Measurements from ENCODE around the gene FAM20C.
"Not testable (repeated sequence)": the region's sequence is repeated elsewhere in the genome, so short reads cannot be mapped to it uniquely, and the experiment has no call there.

The FAM20C gene

DNA sequence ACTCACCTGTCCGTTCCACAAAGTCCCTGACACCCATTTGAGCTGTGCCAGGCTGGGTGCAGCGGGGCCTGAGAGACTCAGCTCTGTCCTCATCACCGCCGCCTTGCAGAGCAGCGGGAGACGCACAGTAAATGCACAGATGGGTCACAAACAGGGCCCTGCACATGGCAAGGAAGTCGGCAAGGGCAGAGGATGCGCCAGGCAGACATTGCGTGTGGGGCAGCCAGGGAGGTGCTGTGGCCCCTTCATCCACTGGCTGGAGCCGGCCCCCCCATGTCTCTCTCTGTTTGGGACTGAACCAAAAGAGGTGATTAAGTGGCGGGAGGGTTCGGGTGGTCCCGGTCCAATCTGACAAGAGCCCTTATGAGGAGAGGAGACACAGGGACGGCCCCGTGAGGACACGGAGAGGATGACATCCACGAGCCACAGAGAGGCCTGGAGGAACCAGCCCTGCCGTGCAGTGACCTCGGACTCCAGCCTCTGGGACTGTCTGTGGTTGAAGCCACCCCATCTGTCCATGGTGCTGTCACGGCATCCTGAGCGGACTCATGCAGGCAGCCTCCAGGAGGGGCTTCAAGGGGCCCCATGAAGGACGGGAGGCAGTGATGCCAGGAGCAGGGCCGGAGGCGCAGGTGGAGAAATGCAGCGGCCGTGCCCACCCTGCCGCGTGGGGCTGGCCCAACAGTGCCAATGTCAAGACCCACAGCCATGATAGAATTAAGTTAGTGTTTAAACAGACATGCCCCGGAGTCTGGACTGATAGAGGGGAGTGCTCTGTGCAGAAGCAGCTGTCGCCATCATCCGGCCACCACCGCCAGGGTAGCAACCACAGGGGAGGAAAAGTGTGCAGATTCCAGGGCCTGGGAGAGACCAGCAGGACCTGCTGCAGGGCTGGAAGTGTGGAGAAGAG is 69.2 kb downstream of the FAM20C start:
- DNase-seq = no peak

DNA sequence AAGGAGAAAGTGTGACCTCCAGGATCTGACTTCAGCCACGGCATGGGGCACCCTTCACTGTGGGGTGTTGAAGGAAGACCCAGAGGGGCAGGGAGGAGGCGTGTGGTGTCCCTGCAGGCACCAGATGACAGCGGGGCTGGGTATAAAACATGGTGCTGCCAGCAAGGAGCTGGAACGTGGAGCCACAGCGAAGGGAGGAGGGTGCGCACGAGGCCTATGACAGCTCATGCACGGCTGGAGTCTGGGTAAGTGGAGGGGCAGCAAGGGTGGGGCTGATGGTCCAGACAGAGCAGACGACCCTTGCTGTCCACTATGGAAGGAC is 69.8 kb downstream of the FAM20C start:
- no peak for DNase-seq

DNA sequence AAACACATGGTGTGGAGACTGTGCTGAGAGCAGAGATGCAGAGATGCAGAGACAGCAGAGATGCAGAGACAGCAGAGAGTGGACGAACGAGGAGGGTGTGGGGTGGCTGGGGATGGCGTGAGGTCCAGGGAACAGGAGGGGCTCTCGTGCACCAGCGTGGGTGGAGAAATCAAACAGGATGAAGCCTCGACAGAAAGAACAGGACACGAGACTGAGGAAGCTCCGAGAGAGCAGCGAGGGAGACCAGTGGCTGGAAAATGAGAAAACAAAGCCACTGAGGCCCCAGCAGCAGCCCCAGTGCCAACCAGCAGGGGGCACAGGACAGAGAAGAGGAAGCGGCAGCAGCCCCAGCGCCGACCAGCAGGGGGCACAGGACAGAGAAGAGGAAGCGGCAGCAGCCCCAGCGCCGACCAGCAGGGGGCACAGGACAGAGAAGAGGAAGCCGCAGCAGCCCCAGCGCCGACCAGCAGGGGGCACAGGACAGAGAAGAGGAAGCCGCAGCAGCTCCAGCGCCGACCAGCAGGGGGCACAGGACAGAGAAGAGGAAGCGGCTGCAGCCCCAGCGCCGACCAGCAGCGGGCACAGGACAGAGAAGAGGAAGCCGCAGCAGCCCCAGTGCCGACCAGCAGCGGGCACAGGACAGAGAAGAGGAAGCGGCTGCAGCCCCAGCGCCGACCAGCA is 70.4 kb downstream of the FAM20C start:
- DNase-seq = not testable (repeated sequence)

DNA sequence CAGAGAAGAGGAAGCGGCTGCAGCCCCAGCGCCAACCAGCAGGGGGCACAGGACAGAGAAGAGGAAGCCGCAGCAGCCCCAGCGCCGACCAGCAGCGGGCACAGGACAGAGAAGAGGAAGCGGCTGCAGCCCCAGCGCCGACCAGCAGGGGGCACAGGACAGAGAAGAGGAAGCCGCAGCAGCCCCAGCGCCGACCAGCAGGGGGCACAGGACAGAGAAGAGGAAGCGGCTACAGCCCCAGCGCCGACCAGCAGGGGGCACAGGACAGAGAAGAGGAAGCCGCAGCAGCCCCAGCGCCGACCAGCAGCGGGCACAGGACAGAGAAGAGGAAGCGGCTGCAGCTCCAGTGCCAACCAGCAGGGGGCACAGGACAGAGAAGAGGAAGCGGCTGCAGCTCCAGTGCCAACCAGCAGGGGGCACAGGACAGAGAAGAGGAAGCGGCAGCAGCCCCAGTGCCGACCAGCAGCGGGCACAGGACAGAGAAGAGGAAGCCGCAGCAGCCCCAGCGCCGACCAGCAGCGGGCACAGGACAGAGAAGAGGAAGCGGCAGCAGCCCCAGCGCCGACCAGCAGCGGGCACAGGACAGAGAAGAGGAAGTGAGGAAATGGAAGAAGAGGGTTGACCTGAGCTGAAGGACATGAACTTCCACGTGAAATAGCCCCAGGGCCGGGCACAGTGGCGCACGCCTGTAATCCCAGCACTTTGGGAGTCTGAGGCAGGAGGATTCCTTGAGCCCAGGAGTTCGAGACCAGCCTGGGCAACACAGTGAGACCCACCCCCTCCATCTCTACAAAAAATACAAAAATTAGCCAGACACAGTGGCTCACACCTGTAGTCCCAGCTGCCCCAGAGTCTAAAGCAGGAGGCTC is 71.3 kb downstream of the FAM20C start:
- DNase-seq = not testable (repeated sequence)

DNA sequence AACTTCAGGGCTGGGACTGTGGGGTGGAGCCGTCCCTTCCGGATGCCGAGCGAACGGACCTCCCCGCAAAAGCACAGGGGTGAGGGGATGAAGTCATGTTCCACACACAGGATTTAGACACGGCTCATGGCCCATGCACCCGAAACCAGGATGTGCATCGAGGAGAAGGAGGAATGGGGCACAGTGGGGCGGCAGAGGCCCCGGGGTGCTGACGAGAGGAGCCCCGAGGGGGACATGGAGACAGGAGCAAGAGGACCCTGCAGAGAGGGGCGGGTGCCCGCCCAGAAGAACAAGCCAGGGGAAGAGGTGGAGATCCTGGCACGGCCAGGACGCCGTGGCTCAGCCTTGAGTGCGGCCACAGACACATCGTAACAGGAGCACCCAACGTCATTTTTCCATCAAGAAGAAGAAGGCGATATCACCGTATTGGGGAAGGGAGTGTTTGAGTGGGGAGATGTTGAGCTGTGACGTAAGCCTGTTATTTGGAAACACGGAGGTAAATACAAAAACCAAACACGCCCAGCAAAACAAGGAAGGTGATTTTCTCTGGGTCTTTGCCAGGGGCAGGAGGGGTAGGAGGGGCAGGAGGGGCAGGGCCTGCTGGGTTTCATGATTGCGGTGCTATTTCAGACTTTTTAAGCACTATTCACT is 72.3 kb downstream of the FAM20C start:
- DNase-seq = no peak

DNA sequence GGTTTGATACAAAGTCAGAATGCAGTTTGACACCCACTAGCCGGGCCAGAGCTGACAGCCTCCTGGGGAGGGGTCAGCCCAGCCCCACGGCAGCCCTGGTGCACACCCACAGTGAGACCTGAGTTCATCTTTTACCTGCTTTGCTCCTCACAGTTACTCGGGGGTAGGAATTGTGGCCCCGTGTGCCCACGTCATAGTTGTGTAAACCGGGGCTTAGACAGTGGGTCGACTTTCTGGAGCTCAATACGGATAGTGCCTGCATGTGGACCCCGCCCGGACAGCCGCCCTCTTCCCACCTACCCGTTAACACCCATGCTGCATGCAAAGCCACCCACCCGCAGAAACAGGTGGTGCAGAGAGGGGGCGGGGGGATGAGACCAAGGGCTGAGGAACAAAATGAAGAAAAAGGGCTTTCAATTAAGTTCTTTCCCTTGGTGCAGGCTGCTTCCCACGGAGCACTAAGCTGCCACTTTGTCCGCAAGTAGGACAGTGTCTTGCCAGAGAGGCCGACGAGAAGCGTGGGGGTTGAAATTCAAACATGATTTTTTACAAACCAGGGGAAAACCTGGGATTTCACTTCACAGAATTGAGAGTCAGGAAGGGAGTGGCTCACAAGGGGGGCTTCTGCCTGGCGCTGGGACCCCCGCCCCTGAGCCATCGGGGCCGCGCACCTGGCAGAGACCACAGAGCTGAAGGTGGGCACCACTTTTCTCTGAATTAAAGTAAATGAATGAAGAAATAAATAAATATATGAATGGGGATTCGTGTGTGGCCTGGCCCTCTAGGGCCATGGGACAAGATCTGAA is 73.0 kb downstream of the FAM20C start:
- DNase-seq = no peak

DNA sequence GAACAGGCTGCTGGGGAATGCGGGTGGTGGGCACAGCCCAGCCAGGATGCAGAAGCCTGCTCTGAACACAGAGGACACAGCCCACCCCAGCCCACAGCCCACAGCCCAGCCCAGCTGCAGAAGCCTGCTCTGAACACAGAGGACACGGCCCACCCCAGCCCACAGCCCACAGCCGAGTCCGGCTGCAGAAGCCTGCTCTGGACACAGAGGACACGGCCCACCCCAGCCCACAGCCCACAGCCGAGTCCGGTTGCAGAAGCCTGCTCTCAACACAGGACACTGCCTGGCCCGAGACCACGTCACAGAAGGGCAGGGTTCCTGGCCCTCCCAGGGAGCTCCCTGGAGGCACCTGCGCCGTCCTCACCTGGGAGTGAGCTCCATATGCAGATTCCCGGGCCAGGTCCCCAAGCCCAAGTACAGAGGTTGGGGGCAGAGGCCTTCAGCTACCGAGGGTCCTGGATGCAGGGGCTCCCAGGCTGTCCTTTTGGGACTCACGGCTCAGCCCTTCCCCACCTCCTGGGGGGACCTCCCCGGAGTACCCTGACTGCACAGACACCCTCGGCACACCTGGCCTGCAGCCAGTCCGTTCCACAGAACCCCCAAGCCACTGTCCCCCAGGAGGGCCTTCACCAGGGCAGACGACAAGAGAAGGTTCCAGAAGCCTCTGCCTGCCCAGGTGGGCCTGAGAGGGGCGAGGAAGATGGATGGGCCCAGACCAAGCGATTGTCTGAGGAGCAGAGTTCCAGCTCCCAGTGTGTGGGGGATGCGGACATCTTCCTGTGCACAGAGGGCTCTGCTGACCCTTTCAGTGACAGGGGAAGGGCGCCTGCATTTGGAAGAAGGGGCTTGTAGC is 73.9 kb downstream of the FAM20C start:
- no peak for DNase-seq

DNA sequence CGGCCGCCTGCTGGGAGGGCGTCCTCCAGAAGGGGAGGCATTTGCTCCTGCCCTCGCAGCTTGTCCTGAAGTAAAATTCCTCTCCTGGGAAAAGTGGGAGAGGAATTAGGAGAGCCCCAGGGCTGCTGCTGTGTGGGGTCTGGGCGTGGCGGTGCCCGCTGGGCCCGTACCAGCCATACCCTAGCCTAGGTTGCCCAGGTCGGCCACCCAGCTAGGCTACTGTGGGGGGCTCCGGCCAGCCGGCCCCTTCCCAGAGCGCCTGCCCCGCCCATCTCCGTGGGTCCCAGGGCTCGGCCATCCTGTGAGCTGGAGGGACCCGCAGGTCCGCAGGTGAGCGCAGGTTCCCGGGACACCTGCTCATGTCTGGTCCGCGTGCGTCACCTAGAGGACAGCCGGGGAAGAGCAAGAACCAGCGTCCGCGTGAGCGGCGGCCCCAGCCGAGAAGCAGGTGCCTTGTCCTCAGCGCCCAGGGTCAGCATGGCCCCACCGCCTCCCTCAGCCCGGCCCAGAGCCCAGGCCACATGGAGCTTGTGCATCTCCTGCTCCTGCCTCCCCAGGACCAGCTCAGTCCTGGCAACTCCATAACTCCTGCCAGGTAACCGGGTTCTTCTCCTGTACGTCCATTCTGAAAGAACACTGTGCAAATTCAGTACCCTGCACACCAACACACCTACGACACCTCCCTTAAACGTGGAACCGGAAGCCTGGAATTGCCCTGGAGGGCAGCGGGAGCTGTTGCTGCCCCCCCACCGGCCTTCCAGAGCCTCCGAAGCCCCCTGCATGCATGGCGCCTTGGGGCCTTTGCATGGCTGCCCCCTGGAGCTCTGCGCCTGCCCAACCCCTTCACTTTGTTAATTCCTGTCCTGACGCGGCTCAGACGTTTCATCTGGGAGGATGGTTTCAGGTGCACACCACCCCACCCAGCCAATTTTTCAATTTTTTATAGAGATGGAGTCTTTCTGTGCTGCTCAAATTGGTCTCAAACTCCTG is 74.8 kb downstream of the FAM20C start:
- no peak for DNase-seq

DNA sequence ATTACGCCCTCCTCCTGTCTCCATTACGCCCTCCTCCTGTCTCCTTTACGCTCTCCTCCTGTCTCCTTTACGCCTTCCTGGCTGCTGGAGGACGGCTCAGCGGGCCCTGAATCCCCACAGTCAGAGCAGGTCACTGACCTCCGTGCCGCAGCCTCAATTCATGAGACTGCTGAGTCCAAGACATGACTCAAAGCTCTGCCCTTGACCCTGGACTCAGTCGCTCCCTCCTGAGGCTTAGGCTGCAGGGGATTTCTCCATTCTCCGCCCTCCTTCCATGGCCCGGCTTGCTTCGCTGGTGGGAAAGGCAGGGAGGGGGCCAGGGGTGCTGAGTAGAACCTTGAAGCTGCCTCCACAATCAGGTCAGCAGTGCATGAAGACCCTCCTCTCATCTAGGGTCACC is 76.6 kb downstream of the FAM20C start:
- no peak for DNase-seq

DNA sequence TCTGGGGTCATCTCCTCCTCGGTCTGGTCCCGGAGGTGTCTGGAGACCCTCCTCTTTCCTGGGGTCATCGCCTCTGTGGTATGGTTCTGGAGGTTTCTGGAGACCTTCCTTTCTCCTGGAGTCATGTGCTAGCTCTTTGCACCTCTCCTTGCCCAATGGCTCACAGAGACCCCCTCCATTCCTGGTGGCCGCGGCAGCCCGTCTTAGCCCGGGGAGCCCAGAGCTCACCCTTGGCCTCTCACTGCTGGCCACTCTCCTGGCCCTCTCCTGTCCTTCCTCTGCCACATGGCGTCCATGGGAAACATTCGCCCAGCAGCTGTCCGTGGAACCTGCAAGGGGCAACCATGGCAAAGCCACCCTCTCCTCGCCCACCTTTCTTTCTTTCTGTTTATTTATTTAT is 77.3 kb downstream of the FAM20C start:
- DNase-seq = no peak

DNA sequence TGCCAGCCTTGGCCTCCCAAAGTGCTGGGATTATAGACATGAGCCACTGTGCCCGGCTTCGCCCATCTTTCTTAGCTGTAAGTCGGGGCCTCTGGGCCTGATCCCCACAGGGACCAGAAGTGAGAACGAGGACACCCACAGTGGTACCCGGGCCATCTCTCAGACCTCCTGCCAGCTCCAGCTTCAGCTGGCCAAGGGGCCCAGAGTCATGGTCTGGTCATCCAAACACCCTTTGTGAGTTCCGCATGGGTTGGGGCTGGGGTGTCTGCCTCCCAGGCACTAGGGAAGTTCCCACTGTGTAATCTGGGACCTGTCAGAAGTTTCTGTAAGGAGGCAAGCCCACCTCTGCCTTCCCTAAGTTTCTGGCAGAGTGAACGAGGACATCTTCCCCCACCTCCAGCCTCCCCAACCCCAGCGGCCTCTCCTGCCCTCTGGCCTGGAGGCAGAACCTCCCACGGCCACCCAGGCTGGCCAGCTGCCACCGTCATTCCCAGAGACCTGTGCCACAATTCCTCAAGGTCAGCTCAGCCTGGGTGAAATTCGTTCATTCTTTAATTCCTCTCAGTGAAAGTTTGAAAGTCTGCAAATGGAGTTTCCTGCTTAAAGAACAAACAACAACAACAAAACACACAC is 78.1 kb downstream of the FAM20C start:
- DNase-seq = no peak

DNA sequence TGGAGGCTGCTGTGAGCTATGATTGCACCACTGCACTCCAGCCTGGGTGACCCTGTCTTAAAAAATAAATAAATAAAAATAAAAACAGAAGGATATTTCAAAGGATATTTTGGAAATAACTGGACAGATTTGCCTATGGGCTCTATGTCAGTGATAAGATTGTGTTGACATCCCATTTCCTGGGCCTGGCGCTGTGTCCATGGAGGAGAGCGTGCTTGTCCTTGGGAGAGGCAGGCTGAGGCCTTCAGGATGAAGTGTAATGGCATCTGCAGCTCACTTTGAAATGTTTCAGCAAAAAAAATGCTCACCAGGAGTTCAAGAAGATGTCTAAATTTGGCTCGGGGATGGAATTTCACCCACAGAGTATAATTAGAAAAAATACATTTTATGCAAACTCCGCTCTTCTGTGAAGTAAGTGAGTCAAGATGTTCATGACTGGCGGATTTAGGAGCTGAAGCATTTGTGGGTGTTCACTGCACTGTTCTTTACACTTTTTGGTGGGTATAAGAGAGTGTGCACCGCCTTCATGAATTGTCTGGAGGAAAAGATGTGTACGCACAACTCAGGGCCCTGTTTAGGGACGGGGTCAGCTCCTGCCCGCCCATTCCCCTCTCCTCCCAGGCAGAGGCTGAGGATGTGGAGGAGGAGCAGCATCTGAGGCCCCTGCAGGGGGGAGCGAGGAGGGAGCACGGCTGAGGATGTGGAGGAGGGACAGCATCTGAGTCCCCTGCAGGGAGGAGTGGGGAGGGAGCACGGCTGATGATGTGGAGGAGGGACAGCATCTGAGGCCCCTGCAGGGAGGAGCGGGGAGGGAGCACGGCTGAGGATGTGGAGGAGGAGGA is 79.1 kb downstream of the FAM20C start:
- no peak for DNase-seq

DNA sequence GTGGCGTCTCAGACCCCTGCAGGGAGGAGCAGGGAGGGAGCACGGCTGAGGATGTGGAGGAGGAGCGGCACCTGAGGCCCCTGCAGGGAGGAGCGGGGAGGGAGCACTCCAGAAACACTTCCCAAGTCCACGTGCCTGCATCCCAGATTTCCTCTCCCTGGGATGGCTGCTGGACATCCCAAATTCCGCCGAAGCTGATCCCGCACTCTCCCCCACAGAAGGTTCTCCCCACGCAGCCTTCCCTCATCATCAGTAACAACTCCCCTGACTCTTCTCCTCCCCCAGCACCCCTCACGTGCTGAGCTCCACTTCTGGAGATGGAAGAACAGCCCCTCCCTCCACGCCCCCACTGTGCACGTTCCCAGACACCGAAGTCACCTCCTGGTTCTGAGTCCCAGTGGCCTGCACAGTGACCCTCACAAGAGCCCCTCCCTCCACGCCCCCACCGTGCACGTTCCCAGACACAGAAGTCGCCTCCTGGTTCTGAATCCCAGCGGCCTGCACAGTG is 79.8 kb downstream of the FAM20C start:
- no peak for DNase-seq

DNA sequence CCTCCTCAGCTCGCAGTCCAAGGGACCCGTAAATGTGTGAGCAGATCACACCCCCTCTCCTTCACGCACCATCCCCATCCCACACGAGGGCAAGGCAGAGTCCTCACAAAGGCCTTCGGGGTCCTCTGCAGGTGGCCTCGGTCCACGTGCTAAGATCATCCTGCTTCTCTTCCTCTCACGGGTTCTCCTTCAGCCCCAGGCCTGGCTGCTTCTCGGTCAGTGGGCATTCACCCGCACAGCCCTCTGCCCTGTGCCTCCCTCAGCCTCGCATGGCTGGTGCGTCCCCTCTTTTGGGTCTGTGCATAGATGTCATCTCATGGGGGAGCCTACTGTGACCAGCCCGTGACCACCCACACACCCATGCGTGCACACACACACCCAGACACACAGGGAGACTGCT is 80.3 kb downstream of the FAM20C start:
- DNase-seq = no peak

DNA sequence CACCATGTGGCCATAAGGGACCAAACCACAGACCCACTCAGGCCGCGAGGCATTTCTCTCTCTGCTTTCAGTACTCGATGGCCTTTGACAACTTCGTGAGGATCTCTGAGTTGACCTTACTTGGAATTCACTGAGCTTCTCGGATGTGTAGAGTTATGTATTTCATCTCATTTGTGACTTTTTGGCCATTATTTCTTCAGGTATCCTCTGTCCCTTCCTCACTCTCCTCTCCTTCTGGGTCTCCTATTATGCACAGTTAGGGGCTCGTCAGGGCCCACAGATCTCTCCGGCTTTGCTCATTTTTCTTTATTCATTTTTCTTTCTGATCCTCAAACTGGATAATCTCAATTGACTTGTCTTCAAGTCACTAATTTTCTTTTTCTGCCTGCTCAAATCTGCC is 81.0 kb downstream of the FAM20C start:
- DNase-seq = no peak

DNA sequence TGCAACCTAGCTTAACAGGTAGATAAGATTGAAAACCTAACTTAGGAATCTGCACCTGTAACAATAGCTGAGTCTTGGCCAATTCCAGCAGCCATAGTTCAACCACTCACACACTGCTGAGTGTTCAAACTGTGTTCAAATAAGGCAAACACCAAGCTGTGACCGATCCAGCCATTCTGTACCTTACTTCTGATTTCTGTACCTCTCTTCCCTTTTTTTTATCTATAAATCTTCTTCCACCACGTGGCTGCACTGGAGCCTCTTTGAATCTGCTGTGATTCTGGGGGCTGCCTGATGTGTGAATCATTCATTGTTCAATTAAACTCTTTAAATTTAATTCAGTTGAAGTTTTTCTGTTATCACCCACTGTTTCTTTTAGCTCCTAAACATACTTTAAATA is 81.9 kb downstream of the FAM20C start:
- no peak for DNase-seq

DNA sequence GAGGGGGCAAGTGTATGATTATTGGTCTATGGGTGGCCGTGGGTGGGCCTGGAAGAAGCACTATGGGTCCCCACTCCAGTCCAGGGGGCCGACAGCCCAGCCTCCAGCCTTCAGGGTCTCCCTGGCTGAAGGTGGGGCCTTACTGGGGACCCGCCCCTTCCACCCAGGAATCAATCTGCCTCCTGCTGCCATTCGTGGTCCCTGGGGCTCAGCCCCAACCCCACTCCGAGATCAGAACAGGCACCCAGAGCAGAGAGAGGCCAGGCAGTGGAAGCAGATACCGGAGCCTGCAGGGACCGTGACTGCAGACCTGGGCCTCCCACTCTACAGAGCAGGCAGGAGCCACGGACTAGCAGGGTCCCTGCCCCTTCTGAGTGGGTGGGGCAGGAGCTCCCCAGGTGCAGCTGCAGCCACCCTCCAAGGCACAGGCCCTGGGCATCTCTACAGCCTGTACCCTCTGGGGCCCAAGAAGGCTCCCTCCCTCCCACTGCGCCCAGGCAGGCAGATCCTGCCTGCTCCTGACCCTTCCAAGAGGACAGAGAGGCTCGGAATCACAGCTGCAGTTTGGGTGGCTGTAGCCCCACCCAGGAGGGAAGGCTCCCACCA is 84.0 kb downstream of the FAM20C start:
- no peak for DNase-seq

DNA sequence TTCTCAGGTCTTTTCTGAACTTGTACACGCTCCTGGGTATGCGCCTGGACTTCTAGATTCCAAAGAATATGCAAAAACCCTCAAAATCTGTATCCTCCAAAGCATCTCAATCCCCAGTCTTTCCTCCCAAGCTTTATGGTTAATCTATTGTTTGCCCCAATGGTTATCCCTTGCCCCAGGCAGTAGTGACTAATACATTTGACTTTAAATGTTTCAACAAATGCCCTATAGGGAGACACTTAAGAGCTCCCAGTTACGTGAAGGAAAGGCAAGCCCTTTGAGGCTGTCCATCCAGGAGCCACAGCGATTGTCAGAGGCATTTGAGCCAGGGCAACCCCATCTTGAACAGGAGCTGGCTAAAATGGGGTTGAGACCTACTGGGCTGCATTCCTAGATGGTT is 84.9 kb downstream of the FAM20C start:
- no peak for DNase-seq

All from HCEC 1CT (cell line).